Fibroblast of mammary gland (primary cell): ENCODE measurements around the gene RAB26.

Source experiments
- DNase-seq: peaks from one replicate; pipeline ENCODE4 v3.0.0-alpha.2; 2010; ENCODE audit warnings: low read depth
- H3K4me3 ChIP-seq: 2 replicates; pipeline ENCODE4 v1.5.1; 2011; ENCODE audit warnings: low read depth, mild to moderate bottlenecking, low read length, moderate library complexity; ENCODE audit not compliant: control insufficient read depth
- CTCF ChIP-seq: conservative IDR thresholded peaks from 2 replicates; pipeline ENCODE4 v1.5.1; 2011; ENCODE audit warnings: low read depth, low read length, inconsistent platforms; ENCODE audit not compliant: control insufficient read depth, insufficient read depth

The RAB26 gene

DNA sequence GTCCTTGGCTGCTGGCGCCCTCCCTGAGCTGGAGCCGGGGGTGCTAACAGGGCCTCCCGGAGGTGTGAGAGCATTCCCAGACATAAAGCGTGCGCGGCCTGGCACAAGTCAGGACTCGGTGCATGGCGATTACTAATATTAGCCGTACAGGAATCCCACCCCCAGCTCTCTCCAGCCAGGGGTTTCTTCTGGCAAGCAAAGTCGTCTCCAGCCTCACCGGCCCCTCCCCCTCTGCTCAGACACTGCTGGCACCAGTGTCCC, 43.0 kb downstream of the RAB26 start:
- TF ChIP-seq CTCF, result no peak
- H3K4me3 ChIP-seq, result no peak overlapping the region
- no peak for DNase-seq

DNA sequence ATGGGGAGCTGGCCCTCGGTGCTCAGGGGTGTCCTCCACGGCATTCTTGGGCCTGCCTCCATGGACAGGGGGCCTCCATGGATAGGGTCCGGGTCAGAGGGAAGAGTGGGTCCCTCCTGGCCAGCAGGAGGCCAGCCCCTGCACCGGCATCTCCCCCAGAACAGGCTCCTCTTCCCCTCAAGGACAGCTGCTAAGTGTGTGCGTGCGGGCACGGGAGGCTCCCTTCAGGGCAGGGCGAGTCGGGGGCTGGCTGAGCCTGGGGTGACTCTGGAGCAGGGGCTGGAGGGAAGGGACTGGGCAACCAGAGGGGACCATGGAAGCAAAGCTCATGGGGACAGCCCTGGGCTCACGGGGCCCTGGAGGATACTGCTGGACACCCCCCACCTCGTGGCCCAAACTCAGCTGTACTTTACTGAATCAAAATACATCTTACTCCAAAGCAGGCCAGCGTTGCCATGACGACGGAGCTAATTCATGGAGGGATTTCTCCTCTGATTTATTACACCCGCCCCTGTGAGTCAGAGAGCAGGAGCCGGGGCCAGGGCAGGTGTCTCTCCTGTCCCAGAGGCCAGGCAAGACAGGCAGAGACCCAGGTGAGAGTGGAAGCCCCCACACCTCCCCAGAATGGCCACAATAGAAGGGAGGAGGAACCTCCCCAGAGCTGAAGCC, 45.9 kb downstream of the RAB26 start:
- H3K4me3 ChIP-seq, result no peak overlapping the region
- TF ChIP-seq CTCF, result no peak
- peak; percentile 53 for DNase-seq

DNA sequence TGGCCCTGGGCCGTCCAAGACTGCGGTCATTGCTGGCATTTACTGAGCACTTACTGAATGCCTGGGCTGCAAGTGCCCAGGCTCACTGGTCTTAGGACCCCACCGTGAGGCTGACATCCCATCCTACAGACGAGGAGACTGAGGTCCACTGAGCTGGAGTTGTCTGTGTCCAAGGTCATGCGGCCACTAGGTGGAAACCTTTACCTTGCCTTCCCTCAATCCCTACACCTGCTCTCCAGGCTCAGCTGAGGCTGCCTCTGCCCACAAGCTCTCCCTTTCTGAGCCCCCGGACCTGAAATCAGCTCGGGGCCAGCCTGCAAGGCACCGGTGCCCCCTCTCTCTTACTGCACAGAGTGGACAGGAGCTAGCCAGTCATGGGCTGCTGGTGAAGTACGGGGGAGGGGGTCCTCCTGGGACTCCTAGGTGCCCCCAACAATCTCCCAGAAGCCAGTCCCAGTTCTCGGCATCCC, 46.5 kb downstream of the RAB26 start:
- TF ChIP-seq CTCF, result peak; percentile 34
- H3K4me3 ChIP-seq, result no peak overlapping the region
- peak; percentile 45 for DNase-seq

DNA sequence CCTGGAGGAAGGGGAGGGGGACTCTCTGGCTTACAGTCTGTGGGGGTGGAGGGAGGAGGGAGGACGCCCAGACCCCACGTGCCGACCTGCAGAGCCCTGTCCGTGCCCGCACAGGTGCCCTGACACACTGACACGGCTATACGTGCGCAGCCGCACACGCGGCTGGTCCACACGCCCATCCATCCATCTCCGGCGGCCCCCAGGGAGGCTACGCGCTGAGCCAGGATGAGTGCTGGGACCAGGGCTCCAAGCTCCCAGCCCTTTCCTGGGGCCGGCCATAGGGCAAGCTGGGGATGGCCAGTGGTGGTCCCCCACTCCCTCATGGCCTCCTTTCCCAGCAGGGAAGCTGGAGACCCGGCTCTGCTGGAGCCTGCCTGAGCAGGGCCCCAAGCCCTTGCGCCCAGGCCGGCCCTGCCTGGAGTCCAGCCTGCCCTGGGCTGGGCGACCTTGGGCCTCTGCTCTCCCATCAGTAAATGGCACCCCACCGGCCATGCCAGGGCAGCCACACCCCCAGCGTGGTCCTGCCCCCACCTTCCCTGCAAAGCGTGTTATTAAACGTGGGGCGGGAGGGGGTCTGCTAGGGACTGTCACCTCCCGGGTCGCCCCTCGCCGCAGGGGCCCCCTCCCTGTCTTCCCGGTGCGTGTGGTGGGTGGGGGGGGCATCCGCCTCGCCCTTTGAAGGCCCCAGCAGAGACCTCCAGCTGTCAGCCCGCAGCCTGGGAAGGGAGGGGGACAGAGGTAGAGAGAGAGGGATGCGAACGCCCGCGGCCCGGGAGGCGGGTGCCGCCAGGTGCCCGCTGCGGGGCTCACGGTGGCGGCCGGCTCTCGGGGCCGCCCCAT, 47.1 kb downstream of the RAB26 start:
- no peak for DNase-seq
- no peak for TF ChIP-seq CTCF
- H3K4me3 ChIP-seq, result no peak overlapping the region

DNA sequence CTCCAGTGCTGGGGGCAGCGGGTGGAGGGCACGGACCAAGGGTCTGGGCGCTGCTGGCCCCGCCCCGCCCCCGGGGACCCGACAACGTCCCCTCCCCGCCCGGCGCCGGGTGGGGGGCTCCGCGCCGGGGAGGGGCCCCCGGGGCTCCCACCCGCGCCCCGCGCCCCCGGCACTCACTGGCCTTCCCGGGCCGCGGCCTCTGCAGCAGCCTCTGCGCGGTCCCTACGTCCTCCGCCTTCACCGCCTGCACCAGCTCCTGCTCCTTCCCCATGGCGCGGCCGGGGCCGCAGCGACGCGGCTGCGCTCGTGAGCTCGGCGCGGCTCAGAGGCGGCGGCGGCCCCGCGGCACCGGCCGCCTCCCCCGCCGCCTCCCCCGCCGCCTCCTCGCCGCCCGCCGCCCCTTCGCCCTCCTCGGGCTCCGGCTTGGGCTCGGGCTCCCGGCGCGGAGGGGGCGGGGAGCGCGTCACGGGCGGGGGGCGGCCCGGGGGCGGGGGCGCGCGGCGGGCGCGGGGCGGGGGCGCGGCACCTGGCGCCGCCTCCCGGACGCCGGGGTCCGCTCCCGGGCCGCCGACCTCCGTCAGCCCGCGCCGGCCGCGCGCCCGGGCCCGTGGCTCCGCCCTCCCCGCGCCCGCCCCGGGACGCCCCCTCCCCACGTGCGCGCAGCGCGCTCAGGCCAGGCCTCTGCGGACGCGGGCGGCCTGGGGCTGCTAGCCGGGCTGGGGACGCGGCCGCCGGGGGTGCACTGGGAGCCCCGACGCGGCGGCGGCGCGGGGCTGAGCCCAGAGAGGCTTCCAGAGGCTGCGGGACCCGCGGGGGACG, 47.9 kb downstream of the RAB26 start, which contains the start of gene CASKIN1:
Gene CASKIN1 (minus strand): TSS at position 444 of the 819 bp plus-strand sequence. CDS start 173 bp downstream, at position 271.
- DNase-seq, result no peak
- TF ChIP-seq CTCF, result no peak
- H3K4me3 ChIP-seq, result no peak within 1 kb of the TSS

DNA sequence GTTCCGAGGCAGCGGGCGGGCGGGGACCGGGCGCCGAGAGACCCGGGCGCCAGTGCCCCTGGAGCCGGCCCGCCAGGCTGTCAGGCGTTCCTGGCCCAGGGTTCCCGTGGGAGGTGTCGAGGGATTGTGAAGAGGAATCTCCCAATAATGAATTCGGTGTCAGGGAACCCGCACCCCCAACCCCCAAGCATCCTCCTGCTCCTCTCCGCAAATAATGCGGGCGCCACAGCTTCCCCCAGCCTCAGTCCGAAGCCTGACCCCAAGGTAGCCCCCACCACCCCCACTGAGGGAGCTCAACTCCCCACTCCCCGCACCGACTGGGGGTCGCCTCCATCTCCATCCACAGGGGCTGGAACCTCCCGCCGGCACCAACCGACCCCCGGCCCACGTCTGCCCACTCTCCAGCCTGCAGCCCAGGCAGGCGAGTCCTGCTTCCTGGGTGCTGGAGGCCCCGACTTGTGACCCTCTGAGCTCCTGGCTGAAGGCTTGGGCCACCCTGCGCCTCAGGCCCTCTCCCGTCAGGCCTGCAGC, 48.6 kb downstream of the RAB26 start:
- H3K4me3 ChIP-seq, result no peak overlapping the region
- no peak for TF ChIP-seq CTCF
- no peak for DNase-seq
